DOHH2 (cell line): ENCODE data around the gene COA5.

Experiments
- CTCF ChIP-seq: fragments of 200-600 bp; sonication (generic); IDR thresholded peaks from one replicate; pipeline ENCODE4 v1.5.1; 2014; ENCODE audit warnings: antibody characterized with exemption, mild to moderate bottlenecking, low read depth, low read length; ENCODE audit not compliant: poor library complexity, severe bottlenecking
- EZH2phosphoT487 ChIP-seq: fragments of 200-600 bp; sonication (generic); IDR thresholded peaks from 2 replicates; pipeline ENCODE4 v1.6.1; 2017; ENCODE audit warnings: borderline replicate concordance, mild to moderate bottlenecking, antibody characterized with exemption, low read length, moderate library complexity, mixed read lengths

GRCh38 chr2:98606431-98606830 lies 1.9 kb downstream of the COA5 start:
- no peak for TF ChIP-seq CTCF
- TF ChIP-seq EZH2phosphoT487, result no peak
